IMR-90 (cell line): ENCODE data around the gene ATP13A2. TPM values are rescaled to one million over a fixed set of nuclear protein-coding genes. Genes with fewer than 3 reads are reported as not detected.

ENCODE experiments used
- ATAC-seq: fragments of 200-7000 bp; cut with Tn5 transposase; 2 replicates; pipeline ENCODE4 v1.9.1; 2020; ENCODE audit warnings: low read depth, mild to moderate bottlenecking, moderate library complexity
- BruUV-seq: library from RNA; stranded (reverse); fragments of 400-500 nt; replicated peaks from 2 replicates; lab custom pipeline; 2021; lab: Mats Ljungman, UMichigan
- CTCF ChIA-PET: fragments of 300-600 bp; formaldehyde crosslinking; extraction: SDS; loops from one replicate; lab custom pipeline; 2021; ENCODE audit warnings: antibody characterized with exemption; lab: Yijun Ruan, JAX
- POLR2A ChIA-PET: fragments of 300-600 bp; sonication (Branson Sonifier 250); formaldehyde crosslinking; loops from one replicate; lab custom pipeline; 2022; ENCODE audit warnings: antibody characterized with exemption; ENCODE audit not compliant: unreplicated experiment; lab: Charles Lee
- DNase-seq: peaks from one replicate; pipeline ENCODE4 v3.0.0; 2013
- H2AFZ ChIP-seq: replicated peaks from 2 replicates; pipeline ENCODE3; 2013; ENCODE audit warnings: low read length, mild to moderate bottlenecking; ENCODE audit not compliant: poor library complexity
- H2AK5ac ChIP-seq: 2 replicates; pipeline ENCODE4 v1.6.1; 2013; ENCODE audit warnings: low read depth, low read length, inconsistent platforms
- H2AK9ac ChIP-seq: replicated peaks from 2 replicates; pipeline ENCODE3; 2013; ENCODE audit warnings: mild to moderate bottlenecking, low read depth, low read length, moderate library complexity; ENCODE audit not compliant: poor library complexity
- H2BK120ac ChIP-seq: 2 replicates; pipeline ENCODE4 v1.6.1; 2013; ENCODE audit warnings: low read depth, low read length, inconsistent platforms
- H2BK15ac ChIP-seq: 3 replicates; pipeline ENCODE4 v1.6.1; 2013; ENCODE audit warnings: low read depth, low read length, inconsistent platforms
- H2BK20ac ChIP-seq: 2 replicates; pipeline ENCODE4 v1.6.1; 2013; ENCODE audit warnings: low read depth, mild to moderate bottlenecking, inconsistent platforms, low read length, moderate library complexity
- H2BK5ac ChIP-seq: 2 replicates; pipeline ENCODE4 v1.6.1; 2013; ENCODE audit warnings: mild to moderate bottlenecking, low read depth, low read length, inconsistent platforms; ENCODE audit not compliant: poor library complexity, severe bottlenecking
- H3K14ac ChIP-seq: replicated peaks from 2 replicates; pipeline ENCODE4 v1.6.1; 2013; ENCODE audit warnings: low read depth, low read length, inconsistent platforms
- H3K18ac ChIP-seq: 2 replicates; pipeline ENCODE4 v1.6.1; 2013; ENCODE audit warnings: low read depth, low read length, control low read depth
- H3K23ac ChIP-seq: 2 replicates; pipeline ENCODE4 v1.6.1; 2013; ENCODE audit warnings: low read depth, low read length, inconsistent platforms
- H3K27ac ChIP-seq: 2 replicates; pipeline ENCODE4 v1.5.1; 2013; ENCODE audit warnings: mild to moderate bottlenecking, control low read depth, low read length; ENCODE audit not compliant: insufficient read depth
- H3K27me3 ChIP-seq: 2 replicates; pipeline ENCODE4 v1.6.1; 2013; ENCODE audit warnings: low read length; ENCODE audit not compliant: control insufficient read depth, insufficient read depth
- H3K36me3 ChIP-seq: 2 replicates; pipeline ENCODE4 v1.6.1; 2013; ENCODE audit warnings: low read length, mixed read lengths; ENCODE audit not compliant: control insufficient read depth, insufficient read depth
- H3K4ac ChIP-seq: 2 replicates; pipeline ENCODE4 v1.6.1; 2013; ENCODE audit warnings: low read depth, low read length, inconsistent platforms
- H3K4me1 ChIP-seq: 2 replicates; pipeline ENCODE4 v1.6.1; 2013; ENCODE audit warnings: low read length, mixed read lengths; ENCODE audit not compliant: control insufficient read depth, insufficient read depth
- H3K4me2 ChIP-seq: 2 replicates; pipeline ENCODE4 v1.6.1; 2013; ENCODE audit warnings: low read depth, mild to moderate bottlenecking, control low read depth, low read length, moderate library complexity
- H3K4me3 ChIP-seq: 2 replicates; pipeline ENCODE4 v1.5.1; 2013; ENCODE audit warnings: low read depth, mild to moderate bottlenecking, control low read depth, low read length, moderate library complexity; ENCODE audit not compliant: insufficient read depth
- H3K56ac ChIP-seq: 2 replicates; pipeline ENCODE4 v1.6.1; 2013; ENCODE audit warnings: low read length, inconsistent platforms; ENCODE audit not compliant: insufficient read depth; ENCODE audit errors: extremely low read depth
- H3K79me1 ChIP-seq, 2 experiments: 2 replicates each; pipeline ENCODE4 v1.6.1; 2013; ENCODE audit warnings: low read length in 2 of 2, inconsistent platforms in 1 of 2, low read depth in 1 of 2
- H3K9ac ChIP-seq: 2 replicates; pipeline ENCODE4 v1.6.1; 2013; ENCODE audit warnings: low read depth, low read length, control low read depth
- H3K9me1 ChIP-seq: 2 replicates; pipeline ENCODE4 v1.6.1; 2013; ENCODE audit warnings: low read length, inconsistent platforms; ENCODE audit not compliant: insufficient read depth
- H3K9me3 ChIP-seq: 2 replicates; pipeline ENCODE4 v1.6.1; 2013; ENCODE audit warnings: low read length; ENCODE audit not compliant: control insufficient read depth, insufficient read depth
- H4K20me1 ChIP-seq: 2 replicates; pipeline ENCODE4 v1.6.1; 2013; ENCODE audit warnings: low read length, inconsistent platforms; ENCODE audit not compliant: insufficient read depth
- H4K5ac ChIP-seq: 2 replicates; pipeline ENCODE4 v1.6.1; 2013; ENCODE audit warnings: mild to moderate bottlenecking, low read depth, low read length, control low read depth
- H4K8ac ChIP-seq, 2 experiments: 2 replicates each; pipeline ENCODE4 v1.6.1; 2013; ENCODE audit warnings: low read depth in 2 of 2, low read length in 2 of 2, control low read depth in 1 of 2, inconsistent platforms in 1 of 2
- H4K91ac ChIP-seq: 2 replicates; pipeline ENCODE4 v1.6.1; 2013; ENCODE audit warnings: low read depth, low read length, inconsistent platforms; ENCODE audit not compliant: insufficient read depth
- BHLHE40 ChIP-seq: fragments of 150-350 bp; IDR thresholded peaks from 2 replicates; pipeline ENCODE4 v1.6.1; 2016; ENCODE audit warnings: mild to moderate bottlenecking, low read depth, low read length
- CEBPB ChIP-seq: IDR thresholded peaks from 2 replicates; pipeline ENCODE4 v1.6.1; 2012; ENCODE audit warnings: low read depth, low read length, improper control_type of control experiment
- CHD1 ChIP-seq: IDR thresholded peaks from 2 replicates; pipeline ENCODE4 v1.6.1; 2012; ENCODE audit warnings: low read depth, low read length, improper control_type of control experiment
- FOS ChIP-seq: fragments of 150-350 bp; IDR thresholded peaks from 2 replicates; pipeline ENCODE4 v1.6.1; 2016; ENCODE audit warnings: low read depth, low read length
- MAZ ChIP-seq: IDR thresholded peaks from 2 replicates; pipeline ENCODE4 v1.6.1; 2012; ENCODE audit warnings: low read depth, mild to moderate bottlenecking, low read length, improper control_type of control experiment, moderate library complexity, borderline replicate concordance
- MXI1 ChIP-seq: IDR thresholded peaks from 2 replicates; pipeline ENCODE4 v1.6.1; 2012; ENCODE audit warnings: low read depth, mild to moderate bottlenecking, low read length, moderate library complexity, borderline replicate concordance
- NFE2L2 ChIP-seq: fragments of 150-350 bp; IDR thresholded peaks from 2 replicates; pipeline ENCODE4 v1.6.1; 2016; ENCODE audit warnings: low read depth, mild to moderate bottlenecking, low read length
- POLR2A ChIP-seq: IDR thresholded peaks from 2 replicates; pipeline ENCODE4 v1.6.1; 2012; ENCODE audit warnings: mild to moderate bottlenecking, low read depth, low read length
- RAD21 ChIP-seq: IDR thresholded peaks from 2 replicates; pipeline ENCODE4 v1.6.1; 2012; ENCODE audit warnings: low read length, improper control_type of control experiment
- RCOR1 ChIP-seq: IDR thresholded peaks from 2 replicates; pipeline ENCODE4 v1.6.1; 2012; ENCODE audit warnings: mild to moderate bottlenecking, low read length, improper control_type of control experiment; ENCODE audit not compliant: insufficient replicate concordance
- RFX5 ChIP-seq: IDR thresholded peaks from 2 replicates; pipeline ENCODE4 v1.8.0; 2012; ENCODE audit warnings: low read depth, mild to moderate bottlenecking, low read length, moderate library complexity
- SMC3 ChIP-seq: fragments of 150-350 bp; IDR thresholded peaks from 2 replicates; pipeline ENCODE4 v1.6.1; 2016; ENCODE audit warnings: low read depth, mild to moderate bottlenecking, antibody characterized with exemption, low read length, moderate library complexity
- WGBS, 2 experiments: methylation state at CpG; one replicate each; pipeline versions ENCODE4 v1.1.5 to v1.1.7; 2013; ENCODE audit warnings: missing lambda C conversion rate in 2 of 2; ENCODE audit not compliant: insufficient read length in 1 of 2; ENCODE audit errors: extremely low coverage in 2 of 2; 5-methylcytosine and 5-hydroxymethylcytosine counted together
- dilution Hi-C: fragments of 300-500 bp; cut with HindIII; formaldehyde crosslinking; loops from one replicate; pipeline ENCODE4 v1.14.3; 2018; ENCODE audit warnings: low sequenced_read_pairs; ENCODE audit not compliant: unreplicated experiment
- in situ Hi-C: fragments of 300-500 bp; cut with MboI; formaldehyde crosslinking; loops from 3 replicates; pipeline ENCODE4 v1.14.3; 2019; ENCODE audit warnings: low sequenced_read_pairs, inconsistent platforms, mixed read lengths
- intact Hi-C: fragments of 100-400 bp; cut with micrococcal nuclease; formaldehyde crosslinking; loops from 2 replicates; pipeline ENCODE4 v1.10.0; 2022
- polyA plus RNA-seq, 3 experiments: library from polyadenylated mRNA; depleted of rRNA; stranded (reverse); fragments of >200 nt; gene quantifications; 2 replicates each; pipeline ENCODE4 v1.2.3, GENCODE V29; 2012; ENCODE audit warnings: low replicate concordance in 1 of 3
- total RNA-seq: library from RNA; depleted of rRNA; stranded (reverse); fragments of >200 nt; gene quantifications from 2 replicates; pipeline ENCODE4 v1.2.3, GENCODE V29; 2012
- TF ChIP-seq, protein P1 (sequence below): fragments of 150-350 bp; IDR thresholded peaks from 2 replicates; pipeline ENCODE4 v1.6.1; 2017; ENCODE audit warnings: mild to moderate bottlenecking, antibody characterized with exemption, low read length, low read depth
- TF ChIP-seq, protein P2 (sequence below): conservative IDR thresholded peaks from 2 replicates; pipeline ENCODE4 v1.5.1; 2012; ENCODE audit warnings: mild to moderate bottlenecking, low read depth, low read length, improper control_type of control experiment

The ATP13A2 gene
- total and polyA plus RNA-seq, 2 of the 4 experiments (the other 2 are of a cell fraction) = 5.7 to 18.9 TPM

DNA sequence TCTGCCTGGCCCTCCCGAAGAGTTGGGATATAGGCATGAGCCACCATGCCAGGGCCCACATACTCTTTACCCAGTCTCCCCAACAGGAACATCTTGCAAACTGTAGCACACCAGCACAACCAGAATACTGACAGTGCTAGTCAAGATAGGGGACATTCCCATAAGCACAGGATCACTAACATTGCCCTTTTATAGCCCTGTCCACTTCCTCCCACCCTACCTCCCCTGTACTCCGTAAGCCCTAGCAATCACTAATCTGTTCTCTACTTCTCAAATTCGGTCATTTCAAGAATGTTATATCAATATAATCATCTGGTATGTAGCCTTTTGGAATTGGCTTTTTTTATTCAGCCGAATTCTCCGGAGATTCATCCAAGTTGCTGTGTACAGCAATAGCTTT lies 36.2 kb upstream of the ATP13A2 start:
- Histone ChIP-seq H3K27me3 (no peaks in the 10 kb centered on the region), H3K9ac (no peak overlapping the region), H2BK5ac (no peak overlapping the region), H4K8ac (no peak overlapping the region), H3K4me3 (no peak overlapping the region), H2BK20ac (no peak overlapping the region), H3K18ac (no peak overlapping the region), H2AFZ (no peak overlapping the region), H3K9me3 (no peaks in the 10 kb centered on the region), H2AK9ac (no peak overlapping the region), H3K4me1 (peaks cover 3% of the 10 kb centered on the region; the same call in 1 of the 2 replicates), H3K4ac (no peak overlapping the region), H3K27ac (no peak overlapping the region), H3K56ac (no peak overlapping the region), H3K79me1 (peaks cover 28 to 44% of the 10 kb centered on the region in 2 experiments), H3K23ac (no peak overlapping the region), H3K4me2 (no peak overlapping the region), H2BK120ac (no peak overlapping the region), H3K9me1 (no peaks in the 10 kb centered on the region), H3K36me3 (peaks cover 16% of the 10 kb centered on the region), H3K14ac (no peak overlapping the region), H2AK5ac (no peak overlapping the region), H4K91ac (no peak overlapping the region), H4K20me1 (peaks cover 18% of the 10 kb centered on the region), H2BK15ac (no peak overlapping the region), H4K5ac (no peak overlapping the region)
- dilution Hi-C loops (no loop called here), intact Hi-C loops (no loop called here), in situ Hi-C loops (loop anchor here (25.0 kb wide), 1 partner anchor 436 kb away; the partner anchor contains the start of gene NBPF1)
- ATAC-seq (no peak), DNase-seq (no peak)
- no CpG with 5 or more reads among the region's 5 CpGs for WGBS, 2 experiments
- BruUV-seq = no TSS peak
- CTCF ChIA-PET = interaction anchor here (0.5 to 2.1 kb wide), 5 partner anchors 39 to 145 kb away, joined by 3 to 7 read pairs (median 5); no protein-coding TSS in a partner anchor
- POLR2A ChIA-PET = no interaction called here
- no peak for TF ChIP-seq RAD21
- no peak for TF ChIP-seq MAZ
- no peak for TF ChIP-seq RFX5
- TF ChIP-seq SMC3 = no peak
- TF ChIP-seq, protein P1, sequence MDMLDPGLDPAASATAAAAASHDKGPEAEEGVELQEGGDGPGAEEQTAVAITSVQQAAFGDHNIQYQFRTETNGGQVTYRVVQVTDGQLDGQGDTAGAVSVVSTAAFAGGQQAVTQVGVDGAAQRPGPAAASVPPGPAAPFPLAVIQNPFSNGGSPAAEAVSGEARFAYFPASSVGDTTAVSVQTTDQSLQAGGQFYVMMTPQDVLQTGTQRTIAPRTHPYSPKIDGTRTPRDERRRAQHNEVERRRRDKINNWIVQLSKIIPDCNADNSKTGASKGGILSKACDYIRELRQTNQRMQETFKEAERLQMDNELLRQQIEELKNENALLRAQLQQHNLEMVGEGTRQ = no peak
- no peak for TF ChIP-seq CHD1
- TF ChIP-seq NFE2L2 = no peak
- TF ChIP-seq, protein P2, sequence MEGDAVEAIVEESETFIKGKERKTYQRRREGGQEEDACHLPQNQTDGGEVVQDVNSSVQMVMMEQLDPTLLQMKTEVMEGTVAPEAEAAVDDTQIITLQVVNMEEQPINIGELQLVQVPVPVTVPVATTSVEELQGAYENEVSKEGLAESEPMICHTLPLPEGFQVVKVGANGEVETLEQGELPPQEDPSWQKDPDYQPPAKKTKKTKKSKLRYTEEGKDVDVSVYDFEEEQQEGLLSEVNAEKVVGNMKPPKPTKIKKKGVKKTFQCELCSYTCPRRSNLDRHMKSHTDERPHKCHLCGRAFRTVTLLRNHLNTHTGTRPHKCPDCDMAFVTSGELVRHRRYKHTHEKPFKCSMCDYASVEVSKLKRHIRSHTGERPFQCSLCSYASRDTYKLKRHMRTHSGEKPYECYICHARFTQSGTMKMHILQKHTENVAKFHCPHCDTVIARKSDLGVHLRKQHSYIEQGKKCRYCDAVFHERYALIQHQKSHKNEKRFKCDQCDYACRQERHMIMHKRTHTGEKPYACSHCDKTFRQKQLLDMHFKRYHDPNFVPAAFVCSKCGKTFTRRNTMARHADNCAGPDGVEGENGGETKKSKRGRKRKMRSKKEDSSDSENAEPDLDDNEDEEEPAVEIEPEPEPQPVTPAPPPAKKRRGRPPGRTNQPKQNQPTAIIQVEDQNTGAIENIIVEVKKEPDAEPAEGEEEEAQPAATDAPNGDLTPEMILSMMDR = no peak
- TF ChIP-seq CEBPB = no peak
- no peak for TF ChIP-seq RCOR1
- TF ChIP-seq BHLHE40 = no peak
- no peak for TF ChIP-seq POLR2A
- no peak for TF ChIP-seq MXI1
- no peak for TF ChIP-seq FOS
